B cell (primary cell): ENCODE results near the gene MIOS. TPM values are rescaled to one million over a fixed set of nuclear protein-coding genes. Genes with fewer than 3 reads are reported as not detected.

Experiments
- ATAC-seq: fragments of 200-7000 bp; cut with Tn5 transposase; one replicate; pipeline ENCODE4 v1.10.0; 2021; ENCODE audit warnings: low read depth, mild to moderate bottlenecking, moderate number of reproducible peaks, moderate library complexity
- CTCF ChIA-PET: fragments of 350-600 bp; sonication (Branson Sonifier 250); formaldehyde crosslinking; loops from one replicate; lab custom pipeline; 2021; ENCODE audit warnings: antibody characterized with exemption, inconsistent platforms; lab: Charles Lee
- POLR2A ChIA-PET: fragments of 350-600 bp; sonication (Branson Sonifier 250); formaldehyde crosslinking; loops from one replicate; lab custom pipeline; 2021; ENCODE audit warnings: antibody characterized with exemption; lab: Charles Lee
- DNase-seq: peaks from one replicate; pipeline ENCODE4 v3.0.0; 2013
- H2AFZ ChIP-seq: 2 replicates; pipeline ENCODE4 v1.6.1; 2012; ENCODE audit warnings: mild to moderate bottlenecking, low read depth, low read length; ENCODE audit not compliant: insufficient read depth, poor library complexity, severe bottlenecking
- H3K27ac ChIP-seq, 2 donors: 1 replicate in 1 of 2; 2 replicates in 1 of 2; pipeline ENCODE4 v1.5.1; 2012 to 2013; ENCODE audit warnings: low read length in 2 of 2, mild to moderate bottlenecking in 2 of 2, moderate library complexity in 1 of 2
- H3K27me3 ChIP-seq, 4 experiments: fragments of 200-600 bp in 1 of 4; sonication (generic) in 1 of 4; replicated peaks in 1 of 4; 1 replicate in 2 of 4; 2 replicates in 2 of 4; pipeline versions ENCODE4 v1.6.1 to v1.7.0; 2013 to 2016; ENCODE audit warnings: low read length in 3 of 4, mild to moderate bottlenecking in 2 of 4, mixed read lengths in 1 of 4, moderate library complexity in 1 of 4; ENCODE audit not compliant: insufficient read depth in 4 of 4, control insufficient read depth in 3 of 4; ENCODE audit errors: control extremely low read depth in 1 of 4
- H3K36me3 ChIP-seq, 2 experiments: replicated peaks in 1 of 2; 1 replicate in 1 of 2; 2 replicates in 1 of 2; pipeline versions ENCODE4 v1.6.1 to v1.7.1; 2013; ENCODE audit warnings: low read length in 1 of 2; ENCODE audit not compliant: insufficient read depth in 2 of 2, control insufficient read depth in 1 of 2; ENCODE audit errors: control extremely low read depth in 1 of 2, extremely low read depth in 1 of 2
- H3K4me1 ChIP-seq, 2 donors: fragments of 200-600 bp in 1 of 2; sonication (generic) in 1 of 2; 1 replicate in 1 of 2; 2 replicates in 1 of 2; pipeline versions ENCODE4 v1.5.1 to v1.6.1; 2013 to 2017; ENCODE audit warnings: low read length in 2 of 2; ENCODE audit not compliant: control insufficient read depth in 2 of 2, insufficient read depth in 2 of 2
- H3K4me2 ChIP-seq: replicated peaks from 2 replicates; pipeline ENCODE3; 2012; ENCODE audit warnings: mild to moderate bottlenecking, low read depth, low read length; ENCODE audit not compliant: poor library complexity, severe bottlenecking
- H3K4me3 ChIP-seq, 5 experiments: fragments of 200-600 bp in 1 of 5; sonication (generic) in 1 of 5; 1 replicate in 3 of 5; 2 replicates in 2 of 5; pipeline versions ENCODE4 v1.5.1 to v1.7.0; 2011 to 2016; ENCODE audit warnings: low read length in 4 of 5, mild to moderate bottlenecking in 4 of 5, low read depth in 2 of 5, control low read depth in 1 of 5, moderate library complexity in 1 of 5; ENCODE audit not compliant: insufficient read depth in 1 of 5; ENCODE audit errors: control extremely low read depth in 1 of 5, extremely low read depth in 1 of 5
- H3K79me2 ChIP-seq: fragments of 200-600 bp; sonication (generic); one replicate; pipeline ENCODE4 v1.6.0; 2016; ENCODE audit warnings: low read length; ENCODE audit not compliant: control insufficient read depth, insufficient read depth
- H3K9ac ChIP-seq: fragments of 200-600 bp; sonication (generic); 2 replicates; pipeline ENCODE4 v1.6.1; 2017; ENCODE audit warnings: mild to moderate bottlenecking, low read length, moderate library complexity
- H3K9me3 ChIP-seq, 3 donors: one replicate each; pipeline versions ENCODE4 v1.6.1 to v1.7.1; 2013; ENCODE audit warnings: low read length in 2 of 3; ENCODE audit not compliant: control insufficient read depth in 2 of 3, insufficient read depth in 1 of 3; ENCODE audit errors: control extremely low read depth in 1 of 3
- H4K20me1 ChIP-seq: 2 replicates; pipeline ENCODE4 v1.6.0; 2012; ENCODE audit warnings: mild to moderate bottlenecking, low read length; ENCODE audit not compliant: insufficient read depth, control insufficient read depth, poor library complexity, severe bottlenecking
- H3K27ac Mint-ChIP-seq: one replicate; pipeline ENCODE4 v1.8.0; 2021; ENCODE audit warnings: mixed read lengths
- H3K27me3 Mint-ChIP-seq: one replicate; pipeline ENCODE4 v1.8.0; 2021; ENCODE audit warnings: mixed read lengths
- H3K4me1 Mint-ChIP-seq: one replicate; pipeline ENCODE4 v1.8.0; 2021; ENCODE audit warnings: mixed read lengths
- H3K4me3 Mint-ChIP-seq: one replicate; pipeline ENCODE4 v1.8.0; 2021; ENCODE audit warnings: mixed read lengths
- H3K9me3 Mint-ChIP-seq: one replicate; pipeline ENCODE4 v1.8.0; 2022; ENCODE audit warnings: mixed read lengths; ENCODE audit not compliant: insufficient read depth
- CTCF ChIP-seq: fragments of 200-600 bp; IDR thresholded peaks from one replicate; pipeline ENCODE4 v1.8.0; 2022; ENCODE audit warnings: antibody characterized with exemption, mild to moderate bottlenecking
- EZH2 ChIP-seq: IDR thresholded peaks from 2 replicates; pipeline ENCODE4 v1.6.1; 2012; ENCODE audit warnings: borderline replicate concordance, low read depth, mild to moderate bottlenecking, moderate library complexity, low read length; ENCODE audit not compliant: insufficient read depth, poor library complexity, severe bottlenecking
- WGBS: methylation state at CpG from one replicate; pipeline ENCODE4 v1.1.5; 2013; ENCODE audit warnings: missing lambda C conversion rate; ENCODE audit not compliant: insufficient coverage; 5-methylcytosine and 5-hydroxymethylcytosine counted together
- intact Hi-C: fragments of 100-400 bp; cut with micrococcal nuclease; formaldehyde crosslinking; loops from one replicate; pipeline ENCODE4 v1.10.0; 2022
- polyA plus RNA-seq: library from polyadenylated mRNA; depleted of rRNA; stranded (reverse); fragments of >200 nt; gene quantifications from 2 replicates; pipeline ENCODE4 v1.2.3, GENCODE V29; 2012
- total RNA-seq, 2 donors: library from RNA; stranded (reverse); fragments of 120-200 nt in 1 of 2; gene quantifications; 1 replicate in 1 of 2; 2 replicates in 1 of 2; pipeline versions ENCODE4 v1.2.3 to v1.2.4, GENCODE V29; 2013 to 2022

The MIOS gene
- total and polyA plus RNA-seq, 2 donors (not counting 1 experiment from before 2014, with no cell fraction given): 28.9 to 50.1 TPM

GRCh38 chr7:7651479-7651878, 84.8 kb downstream of the MIOS start:
- no peak for DNase-seq
- no peak overlapping the region for H3K4me2 ChIP-seq
- Mint-ChIP-seq H3K27me3 (no peaks in the 10 kb centered on the region), H3K4me3 (no peak overlapping the region), H3K4me1 (peaks cover 49% of the 10 kb centered on the region), H3K27ac (no peak overlapping the region), H3K9me3 (peaks cover 2% of the 10 kb centered on the region)
- POLR2A ChIA-PET: no interaction called here
- no peak for ATAC-seq
- H3K9me3 ChIP-seq: peaks cover 0 to 3% (median 0%) of the 10 kb centered on the region in 3 donors
- H3K9ac ChIP-seq: no peak overlapping the region
- H3K27me3 ChIP-seq: no peaks in the 10 kb centered on the region
- H3K79me2 ChIP-seq: peaks cover 95% of the 10 kb centered on the region
- no peak overlapping the region for H2AFZ ChIP-seq
- H3K36me3 ChIP-seq: no peaks in the 10 kb centered on the region
- peaks cover 60% of the 10 kb centered on the region for H4K20me1 ChIP-seq
- no CpG with 5 or more reads among the region's 3 CpGs for WGBS
- intact Hi-C loops: no loop called here
- no peak for TF ChIP-seq EZH2
- CTCF ChIA-PET: no interaction called here
- H3K4me1 ChIP-seq: no peaks in the 10 kb centered on the region
- H3K27ac ChIP-seq: no peak overlapping the region
- H3K4me3 ChIP-seq: no peak overlapping the region

GRCh38 chr7:7652798-7653540, 86.3 kb downstream of the MIOS start:
- Histone ChIP-seq H3K27me3 (no peaks in the 10 kb centered on the region), H4K20me1 (peaks cover 51% of the 10 kb centered on the region), H3K4me3 (no peak overlapping the region), H3K4me1 (no peaks in the 10 kb centered on the region), H3K9me3 (peaks cover 0 to 1% (median 0%) of the 10 kb centered on the region in 3 donors), H3K79me2 (peaks cover 92% of the 10 kb centered on the region), H3K4me2 (no peak overlapping the region), H3K27ac (no peak overlapping the region), H2AFZ (no peak overlapping the region), H3K36me3 (no peaks in the 10 kb centered on the region), H3K9ac (no peak overlapping the region)
- H3K27ac Mint-ChIP-seq: no peak overlapping the region
- DNase-seq (no peak), ATAC-seq (no peak)
- peaks cover 2% of the 10 kb centered on the region for H3K9me3 Mint-ChIP-seq
- WGBS: no CpG with 5 or more reads among the region's 1 CpG
- intact Hi-C loops: no loop called here
- no peaks in the 10 kb centered on the region for H3K27me3 Mint-ChIP-seq
- ChIA-PET CTCF (no interaction called here), POLR2A (no interaction called here)
- H3K4me3 Mint-ChIP-seq: no peak overlapping the region
- TF ChIP-seq EZH2 (no peak), CTCF (no peak)
- H3K4me1 Mint-ChIP-seq: peaks cover 55% of the 10 kb centered on the region
